ENCODE data around the gene FAM168A.
A peak's percentile ranks its signal among the peaks of the same experiment; 100 is the strongest.
"Not testable (repeated sequence)": the region's sequence is repeated elsewhere in the genome, so short reads cannot be mapped to it uniquely, and the experiment has no call there.

Gene FAM168A

GRCh38 chr11:73592640-73593039, 5.3 kb downstream of the FAM168A start:
- no peak for DNase-seq

- DNase-seq, result no peak
Observed at GRCh38 chr11:73591743-73592142, 6.2 kb downstream of the FAM168A start.

- DNase-seq, result no peak
Observed at GRCh38 chr11:73590991-73591390, 6.9 kb downstream of the FAM168A start.

- no peak for DNase-seq
Observed at GRCh38 chr11:73586791-73587190, 11.1 kb downstream of the FAM168A start.

GRCh38 chr11:73585834-73586575, 11.9 kb downstream of the FAM168A start:
- no peak for DNase-seq

- no peak for DNase-seq
Observed at GRCh38 chr11:73584831-73585230, 13.1 kb downstream of the FAM168A start.

GRCh38 chr11:73582653-73583052, 15.3 kb downstream of the FAM168A start:
- DNase-seq, result no peak

GRCh38 chr11:73580749-73581148, 17.2 kb downstream of the FAM168A start:
- not testable (repeated sequence) for DNase-seq

GRCh38 chr11:73579641-73580434, 18.1 kb downstream of the FAM168A start:
- DNase-seq, result no peak

GRCh38 chr11:73578592-73579185, 19.2 kb downstream of the FAM168A start:
- DNase-seq, result peak; percentile 49 to 51

- no peak for DNase-seq
Observed at GRCh38 chr11:73577496-73577917, 20.4 kb downstream of the FAM168A start.

- no peak for DNase-seq
Observed at GRCh38 chr11:73576185-73576614, 21.7 kb downstream of the FAM168A start.

GRCh38 chr11:73571982-73572381, 25.9 kb downstream of the FAM168A start:
- not testable (repeated sequence) for DNase-seq

GRCh38 chr11:73570415-73571114, 27.3 kb downstream of the FAM168A start:
- no peak for DNase-seq

- no peak for DNase-seq
Observed at GRCh38 chr11:73566977-73567755, 30.7 kb downstream of the FAM168A start.

- DNase-seq, result no peak
Observed at GRCh38 chr11:73566422-73566821, 31.5 kb downstream of the FAM168A start.

GRCh38 chr11:73565804-73566203, 32.1 kb downstream of the FAM168A start:
- no peak for DNase-seq

- DNase-seq, result no peak
Observed at GRCh38 chr11:73564903-73565302, 33.0 kb downstream of the FAM168A start.

GRCh38 chr11:73563539-73564200, 34.2 kb downstream of the FAM168A start:
- DNase-seq, result no peak

GRCh38 chr11:73559743-73560142, 38.2 kb downstream of the FAM168A start:
- DNase-seq, result no peak

- DNase-seq, result no peak
Observed at GRCh38 chr11:73556966-73557365, 40.9 kb downstream of the FAM168A start.
